Esophagus squamous epithelium (tissue), 4 donors: ENCODE results near the gene GMDS.

Experiments
- POLR2A ChIP-seq, 4 donors: fragments of 450-650 bp; IDR thresholded peaks; one replicate each; pipeline ENCODE4 v1.6.1; 2017; ENCODE audit warnings: antibody characterized with exemption in 4 of 4, mild to moderate bottlenecking in 4 of 4, moderate library complexity in 3 of 4
- TF ChIP-seq, protein P1 (sequence below), 6 experiments: fragments of 450-650 bp in 4 of 6; fragments of 200-600 bp in 2 of 6; sonication (generic) in 2 of 6; IDR thresholded peaks; one replicate each; pipeline ENCODE4 v1.5.1; 2016 to 2019; ENCODE audit warnings: antibody characterized with exemption in 6 of 6, mild to moderate bottlenecking in 4 of 6, moderate library complexity in 4 of 6

DNA sequence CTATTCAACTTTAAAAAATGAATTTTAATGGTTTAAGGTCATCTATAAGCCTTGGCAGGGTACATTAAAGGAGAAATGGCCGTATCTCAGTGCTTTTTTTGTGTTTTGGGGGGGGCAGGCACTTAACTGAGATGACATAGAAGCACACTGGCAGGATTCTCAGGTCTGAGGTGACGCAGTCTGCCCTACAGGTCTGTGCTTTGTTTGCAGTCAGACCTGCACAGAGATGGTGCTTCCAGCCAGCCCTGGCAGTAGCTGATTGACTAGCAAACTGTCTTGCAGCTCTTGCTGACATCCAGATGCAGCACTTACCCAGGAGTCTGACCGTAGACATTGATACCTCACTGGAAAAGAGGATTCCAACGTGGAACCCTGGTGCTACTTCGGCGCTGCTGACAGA is 386.5 kb downstream of the GMDS start:
- TF ChIP-seq, protein P1, sequence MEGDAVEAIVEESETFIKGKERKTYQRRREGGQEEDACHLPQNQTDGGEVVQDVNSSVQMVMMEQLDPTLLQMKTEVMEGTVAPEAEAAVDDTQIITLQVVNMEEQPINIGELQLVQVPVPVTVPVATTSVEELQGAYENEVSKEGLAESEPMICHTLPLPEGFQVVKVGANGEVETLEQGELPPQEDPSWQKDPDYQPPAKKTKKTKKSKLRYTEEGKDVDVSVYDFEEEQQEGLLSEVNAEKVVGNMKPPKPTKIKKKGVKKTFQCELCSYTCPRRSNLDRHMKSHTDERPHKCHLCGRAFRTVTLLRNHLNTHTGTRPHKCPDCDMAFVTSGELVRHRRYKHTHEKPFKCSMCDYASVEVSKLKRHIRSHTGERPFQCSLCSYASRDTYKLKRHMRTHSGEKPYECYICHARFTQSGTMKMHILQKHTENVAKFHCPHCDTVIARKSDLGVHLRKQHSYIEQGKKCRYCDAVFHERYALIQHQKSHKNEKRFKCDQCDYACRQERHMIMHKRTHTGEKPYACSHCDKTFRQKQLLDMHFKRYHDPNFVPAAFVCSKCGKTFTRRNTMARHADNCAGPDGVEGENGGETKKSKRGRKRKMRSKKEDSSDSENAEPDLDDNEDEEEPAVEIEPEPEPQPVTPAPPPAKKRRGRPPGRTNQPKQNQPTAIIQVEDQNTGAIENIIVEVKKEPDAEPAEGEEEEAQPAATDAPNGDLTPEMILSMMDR (IDR thresholded peaks at IDR 0.05): no peak
- no peak for TF ChIP-seq POLR2A (IDR thresholded peaks at IDR 0.05)
